PC-3 (cell line): ENCODE data around the gene GRP.

Source experiments
- EZH2 ChIP-seq: fragments of 300-600 bp; sonication (generic); IDR thresholded peaks from one replicate; pipeline ENCODE4 v1.6.1; 2017; ENCODE audit warnings: antibody characterized with exemption, mild to moderate bottlenecking, low read length; ENCODE audit not compliant: unreplicated experiment
- TF ChIP-seq, protein P1 (sequence below): fragments of 300-600 bp; sonication (generic); conservative IDR thresholded peaks from 2 replicates; pipeline ENCODE4 v1.5.1; 2017; ENCODE audit warnings: antibody characterized with exemption, low read depth, mild to moderate bottlenecking, low read length

DNA sequence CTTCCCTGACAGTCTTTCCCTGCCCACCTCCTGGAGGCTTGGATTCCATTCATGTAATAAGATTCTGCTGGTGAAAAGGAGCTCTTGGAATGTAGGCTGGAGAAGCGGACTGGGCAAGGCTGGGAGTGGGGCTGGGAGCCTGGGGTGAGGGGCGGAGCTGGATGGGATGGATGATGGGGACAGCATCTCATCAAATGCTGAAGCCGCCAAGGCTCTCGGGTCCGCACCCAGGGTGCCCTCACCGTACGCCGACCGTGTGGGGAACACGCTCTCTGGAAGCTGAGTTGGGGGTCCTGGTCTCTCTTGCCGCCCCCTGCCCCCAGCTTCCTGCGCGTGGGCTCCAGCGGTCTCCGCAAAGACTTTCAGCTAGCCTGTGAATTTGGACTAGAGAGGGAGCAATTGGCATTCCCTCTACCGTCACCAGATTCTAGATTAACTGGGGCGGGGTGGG is 44.2 kb downstream of the GRP start:
- TF ChIP-seq, protein P1, sequence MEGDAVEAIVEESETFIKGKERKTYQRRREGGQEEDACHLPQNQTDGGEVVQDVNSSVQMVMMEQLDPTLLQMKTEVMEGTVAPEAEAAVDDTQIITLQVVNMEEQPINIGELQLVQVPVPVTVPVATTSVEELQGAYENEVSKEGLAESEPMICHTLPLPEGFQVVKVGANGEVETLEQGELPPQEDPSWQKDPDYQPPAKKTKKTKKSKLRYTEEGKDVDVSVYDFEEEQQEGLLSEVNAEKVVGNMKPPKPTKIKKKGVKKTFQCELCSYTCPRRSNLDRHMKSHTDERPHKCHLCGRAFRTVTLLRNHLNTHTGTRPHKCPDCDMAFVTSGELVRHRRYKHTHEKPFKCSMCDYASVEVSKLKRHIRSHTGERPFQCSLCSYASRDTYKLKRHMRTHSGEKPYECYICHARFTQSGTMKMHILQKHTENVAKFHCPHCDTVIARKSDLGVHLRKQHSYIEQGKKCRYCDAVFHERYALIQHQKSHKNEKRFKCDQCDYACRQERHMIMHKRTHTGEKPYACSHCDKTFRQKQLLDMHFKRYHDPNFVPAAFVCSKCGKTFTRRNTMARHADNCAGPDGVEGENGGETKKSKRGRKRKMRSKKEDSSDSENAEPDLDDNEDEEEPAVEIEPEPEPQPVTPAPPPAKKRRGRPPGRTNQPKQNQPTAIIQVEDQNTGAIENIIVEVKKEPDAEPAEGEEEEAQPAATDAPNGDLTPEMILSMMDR = no peak
- TF ChIP-seq EZH2 = no peak
